MM.1S (cell line): ENCODE data around the gene PREB.

Source experiments
- EZH2 ChIP-seq: fragments of 300-600 bp; sonication (generic); optimal IDR thresholded peaks from 2 replicates; pipeline ENCODE3; 2017; ENCODE audit warnings: low read depth, mild to moderate bottlenecking, antibody characterized with exemption, low read length, mixed read lengths
- TF ChIP-seq, protein P1 (sequence below): fragments of 300-600 bp; sonication (generic); IDR thresholded peaks from 2 replicates; pipeline ENCODE4 v1.5.1; 2016; ENCODE audit warnings: antibody characterized with exemption, low read length, mixed read lengths

DNA sequence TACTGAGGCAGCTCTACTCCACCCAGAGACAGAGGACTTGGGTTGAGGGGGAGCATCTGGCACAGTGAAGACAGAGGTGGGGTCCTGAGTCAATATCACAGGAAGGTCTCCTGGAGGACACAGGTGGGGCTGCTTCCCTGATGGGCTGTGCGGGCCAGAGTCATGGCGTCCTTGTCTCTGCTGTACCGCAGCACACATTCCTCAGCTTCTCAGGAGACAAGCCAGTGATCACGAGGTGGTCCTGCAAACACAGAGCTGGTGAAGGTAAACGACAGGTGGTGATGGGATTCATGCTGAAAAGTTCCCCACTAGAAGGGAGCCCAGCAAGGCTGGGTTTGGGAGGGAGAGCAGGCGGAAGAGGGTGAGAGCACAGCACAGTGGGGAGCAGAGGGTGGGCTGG is 24.0 kb upstream of the PREB start:
- no peak for TF ChIP-seq EZH2
- TF ChIP-seq, protein P1, sequence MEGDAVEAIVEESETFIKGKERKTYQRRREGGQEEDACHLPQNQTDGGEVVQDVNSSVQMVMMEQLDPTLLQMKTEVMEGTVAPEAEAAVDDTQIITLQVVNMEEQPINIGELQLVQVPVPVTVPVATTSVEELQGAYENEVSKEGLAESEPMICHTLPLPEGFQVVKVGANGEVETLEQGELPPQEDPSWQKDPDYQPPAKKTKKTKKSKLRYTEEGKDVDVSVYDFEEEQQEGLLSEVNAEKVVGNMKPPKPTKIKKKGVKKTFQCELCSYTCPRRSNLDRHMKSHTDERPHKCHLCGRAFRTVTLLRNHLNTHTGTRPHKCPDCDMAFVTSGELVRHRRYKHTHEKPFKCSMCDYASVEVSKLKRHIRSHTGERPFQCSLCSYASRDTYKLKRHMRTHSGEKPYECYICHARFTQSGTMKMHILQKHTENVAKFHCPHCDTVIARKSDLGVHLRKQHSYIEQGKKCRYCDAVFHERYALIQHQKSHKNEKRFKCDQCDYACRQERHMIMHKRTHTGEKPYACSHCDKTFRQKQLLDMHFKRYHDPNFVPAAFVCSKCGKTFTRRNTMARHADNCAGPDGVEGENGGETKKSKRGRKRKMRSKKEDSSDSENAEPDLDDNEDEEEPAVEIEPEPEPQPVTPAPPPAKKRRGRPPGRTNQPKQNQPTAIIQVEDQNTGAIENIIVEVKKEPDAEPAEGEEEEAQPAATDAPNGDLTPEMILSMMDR = no peak
